ENCODE results near the gene CEL.

DNA sequence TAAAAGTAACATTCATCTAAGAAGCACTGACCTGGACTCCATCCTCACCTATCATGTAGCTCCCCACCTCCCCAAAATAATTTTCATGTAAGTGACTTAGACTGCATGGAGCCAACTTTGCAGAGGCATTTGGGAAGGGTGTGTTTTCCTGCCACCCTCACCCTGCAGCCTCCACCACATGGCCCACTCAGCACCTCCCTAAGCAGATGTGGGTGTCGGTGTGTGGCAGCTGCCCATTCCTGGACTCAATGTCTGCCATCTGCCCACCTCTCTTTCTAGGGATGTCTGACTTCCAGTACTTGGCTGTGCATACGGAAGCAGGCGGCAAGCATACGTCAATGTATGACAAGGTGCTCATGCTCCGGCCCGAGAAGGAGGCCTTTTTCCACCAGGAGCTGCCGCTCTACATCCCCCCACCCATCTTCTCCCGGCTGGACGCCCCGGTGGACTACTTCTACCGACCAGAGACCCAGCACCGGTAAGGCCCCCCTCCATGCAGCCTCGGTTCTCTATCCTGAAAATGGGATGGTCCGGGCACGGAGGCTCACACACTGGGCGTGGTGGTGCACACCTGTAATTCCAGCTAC lies 18.2 kb upstream of the CEL start:
- TF ChIP-seq POLR2A (IDR thresholded peaks at IDR 0.05; ENCODE audit: low read depth, low read length) (no peak), TAF1 (IDR thresholded peaks at IDR 0.05; ENCODE audit: borderline replicate concordance, low read depth, low read length) (no peak)

Measured in GM12892 (cell line).